CD4-positive, alpha-beta T cell treated with Interferon gamma for 1 hour (primary cell): ENCODE measurements around the gene CENPA.

Experiments
- DNase-seq: peaks from one replicate; pipeline ENCODE4 v3.0.0-alpha.2; 2020

Gene CENPA

GRCh38 chr2:26763019-26763418 lies 22.8 kb upstream of the CENPA start:
- DNase-seq, result no peak

GRCh38 chr2:26764078-26764887 lies 21.6 kb upstream of the CENPA start, which contains the start of gene SLC35F6:
Gene SLC35F6, plus strand, starts transcription at chr2:26764284. Its CDS starts 66 bp downstream, at chr2:26764350.
- peak; percentile 78 for DNase-seq

- DNase-seq, result no peak
These were observed 20.9 kb upstream of the CENPA start for GRCh38 chr2:26764906-26765305.

GRCh38 chr2:26765475-26766200 lies 20.2 kb upstream of the CENPA start:
- no peak for DNase-seq

GRCh38 chr2:26767129-26767528 lies 18.7 kb upstream of the CENPA start:
- no peak for DNase-seq

GRCh38 chr2:26767894-26768487 lies 17.9 kb upstream of the CENPA start:
- no peak for DNase-seq

GRCh38 chr2:26768759-26769088 lies 17.1 kb upstream of the CENPA start:
- DNase-seq, result no peak

GRCh38 chr2:26769089-26769761 lies 16.6 kb upstream of the CENPA start:
- DNase-seq, result peak; percentile 72

- no peak for DNase-seq
These were observed 14.8 kb upstream of the CENPA start for GRCh38 chr2:26770986-26771586.

GRCh38 chr2:26772064-26773001 lies 13.5 kb upstream of the CENPA start:
- DNase-seq, result no peak

GRCh38 chr2:26776195-26776800 lies 9.6 kb upstream of the CENPA start:
- DNase-seq, result no peak

GRCh38 chr2:26778098-26778497 lies 7.8 kb upstream of the CENPA start:
- DNase-seq, result no peak

GRCh38 chr2:26778507-26778906 lies 7.3 kb upstream of the CENPA start:
- DNase-seq, result no peak

- no peak for DNase-seq
These were observed 5.6 kb upstream of the CENPA start for GRCh38 chr2:26780203-26780760.

GRCh38 chr2:26782876-26783704 lies 2.8 kb upstream of the CENPA start:
- DNase-seq, result no peak

GRCh38 chr2:26784570-26785234 lies 1.2 kb upstream of the CENPA start:
- no peak for DNase-seq

- DNase-seq, result no peak
These were observed 562 bp downstream of the CENPA start for GRCh38 chr2:26786207-26787028.

- no peak for DNase-seq
These were observed 6.9 kb downstream of the CENPA start for GRCh38 chr2:26792720-26793119.

GRCh38 chr2:26793518-26793917 lies 7.7 kb downstream of the CENPA start:
- no peak for DNase-seq
